Stimulated activated CD8-positive, alpha-beta memory T cell treated with anti-CD3 and anti-CD28 coated beads, Interleukin-7, amount 100 ng/mL, for 48 hours (primary cell): ENCODE results near the gene HDAC4.

Experiments
- DNase-seq, 2 donors: peaks; one replicate each; pipeline ENCODE4 v3.0.0-alpha.2; 2020; ENCODE audit warnings: low read depth in 1 of 2; ENCODE audit errors: extremely low read depth in 1 of 2

HDAC4 gene

DNA sequence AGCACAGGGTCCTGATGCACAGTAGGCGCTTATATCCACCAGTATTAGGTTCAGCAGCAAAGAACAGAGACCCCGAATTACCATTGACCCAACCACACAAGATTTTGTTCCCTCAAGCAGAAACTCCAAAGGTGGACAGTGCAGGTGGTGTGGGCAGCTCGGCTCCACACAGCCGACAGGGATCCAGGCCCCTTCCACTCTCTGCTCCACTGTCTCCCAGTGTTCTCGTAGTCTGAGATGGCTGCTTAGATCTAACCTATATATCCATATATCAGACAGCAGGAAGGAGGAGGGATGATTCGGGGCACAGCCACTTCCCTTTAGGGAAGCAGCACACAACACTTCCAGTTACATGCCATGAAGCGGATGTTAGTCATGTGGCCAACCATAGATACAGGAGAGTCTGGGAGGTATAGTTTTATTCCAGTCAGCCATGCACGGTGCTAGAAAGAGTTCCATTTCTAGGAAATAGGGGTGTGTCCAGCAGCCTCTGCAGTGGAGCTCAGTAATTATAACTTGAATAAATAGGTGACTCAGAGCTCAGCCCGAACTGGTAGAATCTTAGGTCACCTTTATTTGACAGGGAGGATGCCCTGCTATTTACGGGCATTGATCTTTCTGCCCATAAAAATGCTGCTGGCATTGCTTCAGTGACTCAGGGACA is 394.1 kb downstream of the HDAC4 start:
- no peak for DNase-seq

DNA sequence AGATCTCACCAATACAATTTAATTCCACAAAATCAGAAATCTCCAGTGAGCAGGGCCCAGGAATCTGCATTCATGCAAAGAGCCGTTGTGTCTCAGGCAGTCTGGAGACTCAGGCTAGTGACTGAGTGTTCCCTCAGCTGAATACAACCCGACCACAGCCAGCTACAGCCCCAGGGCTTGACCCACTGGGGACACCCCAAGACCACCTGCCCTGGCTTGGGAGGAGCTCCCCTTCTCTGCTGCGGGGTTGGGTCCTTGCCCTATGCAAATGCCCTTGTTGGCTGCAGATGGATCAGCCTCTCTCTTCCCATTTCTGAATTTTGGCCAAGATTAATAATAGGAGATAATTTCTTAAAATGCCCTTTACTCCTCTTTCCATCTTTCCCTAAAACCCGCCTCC is 395.2 kb downstream of the HDAC4 start:
- no peak for DNase-seq

DNA sequence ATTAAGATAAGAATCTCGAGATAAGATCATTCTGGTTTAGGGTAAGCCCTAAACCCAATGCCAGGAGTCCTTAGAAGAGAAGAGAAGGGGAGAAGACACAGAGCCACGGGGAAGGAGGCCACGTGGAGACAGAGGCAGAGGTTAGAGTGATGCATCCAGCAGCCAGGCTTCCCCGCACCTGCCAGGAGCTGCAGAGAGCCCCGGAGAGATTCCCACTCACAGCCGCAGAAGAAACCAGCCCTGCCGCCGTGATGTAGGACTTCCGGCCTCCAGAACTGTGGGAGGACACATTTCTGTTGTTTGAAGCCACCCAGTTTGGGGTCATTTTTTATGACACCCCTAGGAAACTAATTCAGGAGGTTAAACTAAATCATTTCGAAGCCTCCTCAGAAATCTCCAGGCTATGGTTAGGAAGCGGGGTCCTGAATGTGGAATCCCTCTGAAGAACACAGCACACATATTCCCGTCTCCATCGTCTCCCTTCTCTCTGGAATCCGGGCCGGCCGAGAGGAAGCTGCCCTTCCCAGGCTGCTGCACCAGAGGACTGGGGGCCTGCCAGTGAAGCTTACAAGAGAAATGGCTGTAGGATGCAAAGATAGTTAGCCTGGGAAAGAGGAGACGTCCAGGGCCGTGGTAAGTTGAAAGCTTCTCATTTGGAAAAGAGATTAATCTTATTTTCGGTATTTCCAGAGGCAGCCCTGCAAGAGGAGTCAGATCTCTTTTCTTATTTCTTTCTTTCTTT is 396.4 kb downstream of the HDAC4 start:
- DNase-seq, result no peak

DNA sequence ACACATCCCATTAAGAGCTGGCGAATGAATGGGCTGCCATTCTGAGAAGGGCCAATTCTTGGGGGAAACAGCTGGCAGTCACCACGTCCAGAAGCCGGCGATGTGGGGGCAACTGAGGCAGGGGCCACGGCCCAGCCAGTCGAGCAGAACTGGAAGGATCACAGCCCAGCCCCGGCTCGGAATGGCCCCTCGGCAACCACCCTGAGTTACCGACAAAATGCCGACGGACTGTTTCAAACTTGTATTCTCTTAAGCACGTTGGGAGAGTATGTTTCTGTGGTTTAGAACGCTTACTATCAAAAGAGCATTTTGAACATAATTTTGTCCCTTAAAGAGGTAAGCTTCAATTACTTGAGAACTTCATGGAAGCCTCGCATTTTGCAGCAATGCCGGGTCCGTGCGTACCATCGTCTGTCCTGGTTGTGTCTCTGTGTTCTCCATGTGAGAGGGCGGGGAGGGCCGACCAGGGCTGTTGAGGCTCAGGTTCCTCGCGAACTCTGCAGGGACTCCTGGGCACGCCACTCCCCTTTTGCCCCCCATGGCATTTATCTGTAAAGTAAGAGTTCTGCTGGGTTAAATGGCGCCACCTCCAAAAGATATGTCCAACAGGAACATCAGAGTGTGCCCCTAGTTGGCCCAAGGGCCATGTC is 397.1 kb downstream of the HDAC4 start:
- DNase-seq, result no peak

GRCh38 chr2:239002954-239003623 is 397.7 kb downstream of the HDAC4 start:
- DNase-seq, result no peak

- DNase-seq, result no peak
These were observed 398.2 kb downstream of the HDAC4 start for GRCh38 chr2:239002591-239002953.

DNA sequence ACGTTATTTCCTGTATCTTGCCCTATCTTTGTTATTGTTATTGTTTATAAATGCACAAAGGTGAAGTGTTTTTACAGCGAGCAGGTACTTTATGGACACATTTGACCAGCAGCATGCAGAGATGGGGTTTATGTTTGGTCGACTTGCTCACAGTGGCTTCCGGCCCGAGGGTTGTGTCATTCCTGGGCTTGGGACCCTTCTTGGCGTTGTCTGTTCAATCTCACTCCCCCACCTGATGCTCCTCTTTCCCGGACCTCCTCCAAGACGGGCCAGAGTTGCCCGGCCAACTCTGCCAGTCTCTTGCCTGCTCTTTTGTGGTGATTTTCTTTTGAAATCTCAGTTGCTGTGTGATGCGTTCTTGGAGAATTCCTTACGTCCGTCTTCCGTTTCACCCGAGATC is 399.0 kb downstream of the HDAC4 start:
- DNase-seq, result no peak

DNA sequence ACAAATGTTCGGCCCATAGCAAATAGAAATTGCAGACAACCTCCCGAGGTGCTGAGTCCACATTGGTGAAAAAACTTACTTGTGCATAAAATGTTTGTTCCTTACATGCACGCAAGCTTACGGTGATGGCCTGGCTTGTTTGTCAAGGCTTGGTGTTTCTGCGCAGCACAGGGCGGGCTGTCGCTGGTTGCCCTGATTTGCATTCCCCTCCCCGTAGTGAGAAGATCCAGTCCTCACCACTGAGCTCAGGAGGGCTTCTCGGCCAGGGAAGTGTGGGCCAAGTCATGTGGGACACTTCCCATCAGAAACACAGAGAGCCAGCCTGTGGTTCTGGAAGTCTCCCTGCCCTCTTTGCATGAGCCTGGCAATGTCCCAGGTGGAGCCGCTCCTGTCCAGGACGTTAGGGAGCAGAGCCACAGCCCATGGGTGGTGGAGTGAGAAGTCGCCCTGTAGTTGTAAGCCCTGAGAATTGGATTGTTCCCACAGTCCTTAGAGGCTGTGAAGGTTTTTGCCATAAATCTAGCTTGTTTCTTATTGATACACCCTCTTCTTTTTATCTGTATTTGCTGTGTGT is 400.2 kb downstream of the HDAC4 start:
- no peak for DNase-seq

- no peak for DNase-seq
These were observed 400.7 kb downstream of the HDAC4 start for GRCh38 chr2:239000089-239000488.

GRCh38 chr2:238999291-238999741 is 401.5 kb downstream of the HDAC4 start:
- no peak for DNase-seq

DNA sequence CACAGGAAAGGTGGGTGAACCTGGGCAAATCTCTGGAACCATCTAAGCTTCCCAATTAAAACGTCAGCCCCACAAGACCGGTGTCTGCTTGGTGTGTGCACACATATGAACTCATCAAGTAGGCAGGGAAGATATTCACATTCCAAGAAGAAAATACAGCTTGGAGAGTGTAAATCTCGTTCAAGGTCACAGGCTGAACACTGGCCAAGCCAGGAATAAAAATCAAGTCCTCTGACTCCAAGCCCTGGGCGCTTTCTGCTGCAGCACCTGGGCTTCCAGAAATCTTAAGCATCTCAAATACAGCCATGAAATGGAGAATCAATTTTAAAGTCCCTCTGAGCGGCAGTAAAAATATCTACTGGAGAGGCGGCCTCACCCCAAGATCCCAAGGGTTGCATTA is 402.0 kb downstream of the HDAC4 start:
- no peak for DNase-seq
